ENCODE measurements around the gene KIF25.
"Not testable (repeated sequence)": the region's sequence is repeated elsewhere in the genome, so short reads cannot be mapped to it uniquely, and the experiment has no call there.

KIF25 gene

GRCh38 chr6:167995731-167996151 lies 1.7 kb upstream of the KIF25 start:
- no peak for DNase-seq (ENCODE audit: low read depth)

- DNase-seq (ENCODE audit: low read depth): no peak
Measured at GRCh38 chr6:167996424-167997199, 859 bp upstream of the KIF25 start.

GRCh38 chr6:167998215-167998614 lies 744 bp downstream of the KIF25 start:
- peak; percentile 45 for DNase-seq (ENCODE audit: low read depth)

GRCh38 chr6:168000198-168001028 lies 2.9 kb downstream of the KIF25 start:
- DNase-seq (ENCODE audit: low read depth): no peak

GRCh38 chr6:168001029-168001332 lies 3.5 kb downstream of the KIF25 start:
- DNase-seq (ENCODE audit: low read depth): no peak

GRCh38 chr6:168001514-168001913 lies 4.0 kb downstream of the KIF25 start:
- DNase-seq (ENCODE audit: low read depth): not testable (repeated sequence)

- DNase-seq (ENCODE audit: low read depth): no peak
Measured at GRCh38 chr6:168002804-168003203, 5.3 kb downstream of the KIF25 start.

- no peak for DNase-seq (ENCODE audit: low read depth)
Measured at GRCh38 chr6:168004023-168004422, 6.6 kb downstream of the KIF25 start.

- no peak for DNase-seq (ENCODE audit: low read depth)
Measured at GRCh38 chr6:168004945-168005344, 7.5 kb downstream of the KIF25 start.

GRCh38 chr6:168005796-168006195 lies 8.3 kb downstream of the KIF25 start:
- DNase-seq (ENCODE audit: low read depth): no peak

GRCh38 chr6:168007592-168008338 lies 10.3 kb downstream of the KIF25 start:
- peak; percentile 93 for DNase-seq (ENCODE audit: low read depth)

- DNase-seq (ENCODE audit: low read depth): no peak
Measured at GRCh38 chr6:168009331-168009730, 11.9 kb downstream of the KIF25 start.

GRCh38 chr6:168011291-168011690 lies 13.8 kb downstream of the KIF25 start:
- DNase-seq (ENCODE audit: low read depth): no peak

- DNase-seq (ENCODE audit: low read depth): no peak
Measured at GRCh38 chr6:168012431-168013249, 15.2 kb downstream of the KIF25 start.

GRCh38 chr6:168013250-168013915 lies 15.9 kb downstream of the KIF25 start:
- DNase-seq (ENCODE audit: low read depth): no peak

- no peak for DNase-seq (ENCODE audit: low read depth)
Measured at GRCh38 chr6:168014428-168014827, 17.0 kb downstream of the KIF25 start.

- DNase-seq (ENCODE audit: low read depth): no peak
Measured at GRCh38 chr6:168015009-168015408, 17.5 kb downstream of the KIF25 start.

- DNase-seq (ENCODE audit: low read depth): no peak
Measured at GRCh38 chr6:168015482-168016175, 18.2 kb downstream of the KIF25 start.

GRCh38 chr6:168016176-168016620 lies 18.7 kb downstream of the KIF25 start:
- DNase-seq (ENCODE audit: low read depth): no peak

- DNase-seq (ENCODE audit: low read depth): no peak
Measured at GRCh38 chr6:168016721-168017525, 19.5 kb downstream of the KIF25 start.

Data from GM04504 (cell line).